Subcutaneous preadipocyte (primary cell): Measurements from ENCODE around the gene THBD. TPM values are rescaled to one million over a fixed set of nuclear protein-coding genes. Genes with fewer than 3 reads are reported as not detected.

ENCODE experiments used
- total RNA-seq: library from RNA; depleted of rRNA; stranded (reverse); fragments of >200 nt; gene quantifications from 2 replicates; pipeline ENCODE4 v1.2.3, GENCODE V29; 2012

Gene THBD, protein sequence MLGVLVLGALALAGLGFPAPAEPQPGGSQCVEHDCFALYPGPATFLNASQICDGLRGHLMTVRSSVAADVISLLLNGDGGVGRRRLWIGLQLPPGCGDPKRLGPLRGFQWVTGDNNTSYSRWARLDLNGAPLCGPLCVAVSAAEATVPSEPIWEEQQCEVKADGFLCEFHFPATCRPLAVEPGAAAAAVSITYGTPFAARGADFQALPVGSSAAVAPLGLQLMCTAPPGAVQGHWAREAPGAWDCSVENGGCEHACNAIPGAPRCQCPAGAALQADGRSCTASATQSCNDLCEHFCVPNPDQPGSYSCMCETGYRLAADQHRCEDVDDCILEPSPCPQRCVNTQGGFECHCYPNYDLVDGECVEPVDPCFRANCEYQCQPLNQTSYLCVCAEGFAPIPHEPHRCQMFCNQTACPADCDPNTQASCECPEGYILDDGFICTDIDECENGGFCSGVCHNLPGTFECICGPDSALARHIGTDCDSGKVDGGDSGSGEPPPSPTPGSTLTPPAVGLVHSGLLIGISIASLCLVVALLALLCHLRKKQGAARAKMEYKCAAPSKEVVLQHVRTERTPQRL
- 7.3 and 15.1 TPM in 2 replicates for total RNA-seq

GRCh38 chr20:23049201-23050075 lies at the start of gene THBD:
Gene THBD (minus strand): TSS chr20:23049672. CDS start chr20:23049504, 168 bp downstream.

GRCh38 chr20:23086056-23086566 lies 36.6 kb upstream of the THBD start, which contains the start of gene CD93:
Gene CD93 (minus strand): TSS chr20:23086324. CDS start chr20:23086192, 132 bp downstream.

GRCh38 chr20:23034721-23035671 lies 14.5 kb downstream of the THBD start, which contains the start of gene SSTR4:
Gene SSTR4 (plus strand): TSS chr20:23035312. CDS start chr20:23035484, 172 bp downstream.

Other genes with a start within 250 kb of the THBD start
- gene SSTR4, start 14.4 kb downstream of the THBD start, total RNA-seq, result not detected in 2 replicates
- gene CD93, start 36.7 kb upstream of the THBD start, total RNA-seq, result under 0.01 TPM in 1 of 2 replicates, not detected in the other